Endothelial cell of umbilical vein (primary cell): ENCODE data around the gene SCN7A. TPM values are rescaled to one million over a fixed set of nuclear protein-coding genes. Genes with fewer than 3 reads are reported as not detected.

Experiments
- BruUV-seq: library from RNA; stranded (reverse); fragments of 400-500 nt; replicated peaks from 2 replicates; lab custom pipeline; 2021; lab: Mats Ljungman, UMichigan
- CTCF ChIA-PET: fragments of 300-600, 350-600 bp; sonication (Branson Sonifier 250); formaldehyde crosslinking; loops from one replicate; lab custom pipeline; 2021; ENCODE audit warnings: antibody characterized with exemption, inconsistent platforms; lab: Charles Lee
- POLR2A ChIA-PET: fragments of 300-600, 350-600 bp; sonication (Branson Sonifier 250); formaldehyde crosslinking; loops from one replicate; lab custom pipeline; 2021; ENCODE audit warnings: antibody characterized with exemption, inconsistent platforms; lab: Charles Lee
- DNase-seq: peaks from one replicate; pipeline ENCODE4 v3.0.0-alpha.2; 2011; ENCODE audit warnings: low read depth, low spot score
- FAIRE-seq: peaks from 2 replicates; lab custom pipeline; 2011; peaks lifted over from hg19 to GRCh38; lab: Jason Lieb, UNC
- H2AFZ ChIP-seq: 2 replicates; pipeline ENCODE4 v1.6.0; 2012; ENCODE audit warnings: low read depth, low read length, control low read depth, inconsistent platforms
- H3K27ac ChIP-seq: 2 replicates; pipeline ENCODE4 v1.5.1; 2011; ENCODE audit warnings: low read depth, mild to moderate bottlenecking, control low read depth, low read length, moderate library complexity; ENCODE audit not compliant: insufficient read depth
- H3K27me3 ChIP-seq, 2 experiments: 2 replicates each; pipeline versions ENCODE4 v1.6.0 to v1.6.1; 2011; ENCODE audit warnings: low read length in 2 of 2, mixed read lengths in 1 of 2; ENCODE audit not compliant: control insufficient read depth in 2 of 2, insufficient read depth in 2 of 2
- H3K36me3 ChIP-seq, 2 experiments: 2 replicates in 1 of 2; 3 replicates in 1 of 2; pipeline ENCODE4 v1.5.1; 2011; ENCODE audit warnings: low read length in 2 of 2, mild to moderate bottlenecking in 1 of 2, moderate library complexity in 1 of 2; ENCODE audit not compliant: control insufficient read depth in 2 of 2, insufficient read depth in 2 of 2; ENCODE audit errors: extremely low read depth in 1 of 2
- H3K4me1 ChIP-seq: 3 replicates; pipeline ENCODE4 v1.5.1; 2011; ENCODE audit warnings: mild to moderate bottlenecking, low read length; ENCODE audit not compliant: control insufficient read depth, insufficient read depth; ENCODE audit errors: extremely low read depth
- H3K4me2 ChIP-seq: 2 replicates; pipeline ENCODE4 v1.6.1; 2011; ENCODE audit warnings: low read length, control low read depth, mixed read lengths; ENCODE audit not compliant: insufficient read depth
- H3K4me3 ChIP-seq, 3 experiments: fragments of 200-600 bp in 1 of 3; sonication (generic), shearing (Covaris generic) in 1 of 3; replicated peaks in 1 of 3; 2 replicates each; pipeline ENCODE4 v1.5.1; 2011 to 2016; ENCODE audit warnings: control low read depth in 3 of 3, low read length in 3 of 3, mild to moderate bottlenecking in 2 of 3, inconsistent platforms in 1 of 3, low read depth in 1 of 3, moderate library complexity in 1 of 3; ENCODE audit not compliant: insufficient read depth in 1 of 3
- H3K79me2 ChIP-seq: 2 replicates; pipeline ENCODE4 v1.6.0; 2012; ENCODE audit warnings: low read length, inconsistent platforms; ENCODE audit not compliant: control insufficient read depth, insufficient read depth
- H3K9ac ChIP-seq: replicated peaks from 2 replicates; pipeline ENCODE3; 2011; ENCODE audit warnings: low read length, control low read depth; ENCODE audit not compliant: insufficient read depth; ENCODE audit errors: extremely low read depth
- H3K9me1 ChIP-seq: replicated peaks from 3 replicates; pipeline ENCODE4 v1.6.0; 2011; ENCODE audit warnings: mild to moderate bottlenecking, low read length; ENCODE audit not compliant: control insufficient read depth, insufficient read depth; ENCODE audit errors: extremely low read depth
- H3K9me3 ChIP-seq: replicated peaks from 2 replicates; pipeline ENCODE4 v1.5.1; 2012; ENCODE audit warnings: low read length, inconsistent platforms; ENCODE audit not compliant: control insufficient read depth, insufficient read depth
- H4K20me1 ChIP-seq: replicated peaks from 2 replicates; pipeline ENCODE3; 2011; ENCODE audit warnings: mild to moderate bottlenecking, low read length; ENCODE audit not compliant: control insufficient read depth, insufficient read depth; ENCODE audit errors: extremely low read depth
- EZH2 ChIP-seq: IDR thresholded peaks from 2 replicates; pipeline ENCODE4 v1.6.1; 2012; ENCODE audit warnings: borderline replicate concordance, low read depth, mild to moderate bottlenecking, moderate library complexity, low read length, inconsistent platforms; ENCODE audit not compliant: severe bottlenecking
- FOS ChIP-seq: IDR thresholded peaks from 2 replicates; pipeline ENCODE4 v1.6.1; 2011; ENCODE audit warnings: mild to moderate bottlenecking, low read length, moderate library complexity, borderline replicate concordance; ENCODE audit not compliant: insufficient read depth
- GATA2 ChIP-seq: IDR thresholded peaks from 2 replicates; pipeline ENCODE4 v1.7.0; 2011; ENCODE audit warnings: low read depth, mild to moderate bottlenecking, moderate library complexity, mixed read lengths, low read length; ENCODE audit not compliant: insufficient read length, insufficient read depth
- JUN ChIP-seq: IDR thresholded peaks from 2 replicates; pipeline ENCODE4 v1.6.1; 2011; ENCODE audit warnings: borderline replicate concordance, low read depth; ENCODE audit not compliant: insufficient read length, insufficient read depth
- MAX ChIP-seq: IDR thresholded peaks from 2 replicates; pipeline ENCODE4 v1.6.1; 2011; ENCODE audit not compliant: insufficient read depth, insufficient read length
- MYC ChIP-seq: IDR thresholded peaks from one replicate; pipeline ENCODE4 v1.6.1; 2011; ENCODE audit warnings: mild to moderate bottlenecking, low read depth, low read length
- POLR2A ChIP-seq: IDR thresholded peaks from 2 replicates; pipeline ENCODE4 v1.6.1; 2012; ENCODE audit warnings: low read depth, mild to moderate bottlenecking, control low read depth, low read length
- POLR2AphosphoS5 ChIP-seq: IDR thresholded peaks from 2 replicates; pipeline ENCODE4 v1.6.1; 2012; ENCODE audit warnings: low read depth, mild to moderate bottlenecking, control low read depth, low read length, moderate library complexity; ENCODE audit not compliant: insufficient read depth
- dilution Hi-C: fragments of 300-500 bp; cut with MboI; formaldehyde crosslinking; loops from one replicate; pipeline ENCODE4 v1.15.0; 2019; ENCODE audit warnings: low sequenced_read_pairs; ENCODE audit not compliant: extremely low pct_ligation_motif_present
- intact Hi-C: fragments of 100-400 bp; cut with micrococcal nuclease; formaldehyde crosslinking; loops from one replicate; pipeline ENCODE4 v1.10.0; 2022
- polyA plus RNA-seq, 4 experiments: library from polyadenylated mRNA; depleted of rRNA in 3 of 4; stranded (reverse) in 3 of 4; unstranded in 1 of 4; fragments of >200 nt; gene quantifications; 2 replicates each; pipeline versions ENCODE4 v1.2.1 to v1.2.3, GENCODE V29; 2011 to 2012; ENCODE audit warnings: missing spikeins in 1 of 4
- total RNA-seq: library from RNA; stranded (reverse); gene quantifications from 2 replicates; pipeline ENCODE4 v1.2.3, GENCODE V29; 2021
- TF ChIP-seq, protein P1 (sequence below), 2 donors: IDR thresholded peaks; 1 replicate in 1 of 2; 2 replicates in 1 of 2; pipeline ENCODE4 v1.5.1; 2011; ENCODE audit warnings: low read length in 2 of 2, mild to moderate bottlenecking in 2 of 2, moderate library complexity in 2 of 2, control low read depth in 1 of 2, inconsistent platforms in 1 of 2, low read depth in 1 of 2; ENCODE audit not compliant: insufficient read depth in 1 of 2; ENCODE audit errors: extremely low read depth in 1 of 2

Gene SCN7A
- total and polyA plus RNA-seq, 2 donors (not counting 3 experiments of a cell fraction or from before 2014, with no cell fraction given) = not detected

GRCh38 chr2:166440313-166440712, 53.7 kb downstream of the SCN7A start:
- BruUV-seq = no TSS peak
- DNase-seq = no peak
- Histone ChIP-seq H3K9me3 (no peaks in the 10 kb centered on the region), H4K20me1 (no peaks in the 10 kb centered on the region), H3K36me3 (no peaks in the 10 kb centered on the region), H3K4me3 (no peak overlapping the region), H3K4me2 (no peak overlapping the region), H3K27ac (no peak overlapping the region), H3K79me2 (no peaks in the 10 kb centered on the region), H3K9ac (no peak overlapping the region), H2AFZ (no peak overlapping the region), H3K4me1 (peaks cover 5% of the 10 kb centered on the region), H3K27me3 (no peaks in the 10 kb centered on the region), H3K9me1 (no peaks in the 10 kb centered on the region)
- peak; percentile 31 for FAIRE-seq
- ChIA-PET POLR2A (no interaction called here), CTCF (interaction anchor here (1.8 kb wide), 1 partner anchor 76 kb away, joined by 5 read pairs; no protein-coding TSS in a partner anchor)
- dilution Hi-C loops (no loop called here), intact Hi-C loops (no loop called here)
- TF ChIP-seq JUN (no peak), POLR2AphosphoS5 (no peak), FOS (no peak), POLR2A (no peak), EZH2 (no peak), MYC (no peak), MAX (no peak), GATA2 (no peak)
- TF ChIP-seq, protein P1, sequence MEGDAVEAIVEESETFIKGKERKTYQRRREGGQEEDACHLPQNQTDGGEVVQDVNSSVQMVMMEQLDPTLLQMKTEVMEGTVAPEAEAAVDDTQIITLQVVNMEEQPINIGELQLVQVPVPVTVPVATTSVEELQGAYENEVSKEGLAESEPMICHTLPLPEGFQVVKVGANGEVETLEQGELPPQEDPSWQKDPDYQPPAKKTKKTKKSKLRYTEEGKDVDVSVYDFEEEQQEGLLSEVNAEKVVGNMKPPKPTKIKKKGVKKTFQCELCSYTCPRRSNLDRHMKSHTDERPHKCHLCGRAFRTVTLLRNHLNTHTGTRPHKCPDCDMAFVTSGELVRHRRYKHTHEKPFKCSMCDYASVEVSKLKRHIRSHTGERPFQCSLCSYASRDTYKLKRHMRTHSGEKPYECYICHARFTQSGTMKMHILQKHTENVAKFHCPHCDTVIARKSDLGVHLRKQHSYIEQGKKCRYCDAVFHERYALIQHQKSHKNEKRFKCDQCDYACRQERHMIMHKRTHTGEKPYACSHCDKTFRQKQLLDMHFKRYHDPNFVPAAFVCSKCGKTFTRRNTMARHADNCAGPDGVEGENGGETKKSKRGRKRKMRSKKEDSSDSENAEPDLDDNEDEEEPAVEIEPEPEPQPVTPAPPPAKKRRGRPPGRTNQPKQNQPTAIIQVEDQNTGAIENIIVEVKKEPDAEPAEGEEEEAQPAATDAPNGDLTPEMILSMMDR (IDR thresholded peaks at IDR 0.05; ENCODE audit: extremely low read depth in 1 of 2, insufficient read depth in 1 of 2, low read depth in 1 of 2, low read length in 2 of 2) = no peak
